H9 (cell line): ENCODE measurements around the gene PRPF4. TPM values are rescaled to one million over a fixed set of nuclear protein-coding genes. Genes with fewer than 3 reads are reported as not detected.
"Not testable (repeated sequence)": the region's sequence is repeated elsewhere in the genome, so short reads cannot be mapped to it uniquely, and the experiment has no call there.

ENCODE experiments used
- DNase-seq: peaks from one replicate; pipeline ENCODE4 v3.0.0-alpha.2; 2017
- H2AFZ ChIP-seq: one replicate; pipeline ENCODE4 v1.6.1; 2013; ENCODE audit warnings: mild to moderate bottlenecking, low read length, control low read depth, moderate library complexity
- H2AK5ac ChIP-seq: 2 replicates; pipeline ENCODE4 v1.6.1; 2013; ENCODE audit warnings: low read length, control low read depth, mixed read lengths; ENCODE audit not compliant: insufficient read length
- H2BK120ac ChIP-seq: one replicate; pipeline ENCODE4 v1.6.1; 2013; ENCODE audit warnings: low read depth, mild to moderate bottlenecking, low read length, control low read depth, inconsistent platforms; ENCODE audit not compliant: poor library complexity, severe bottlenecking
- H2BK12ac ChIP-seq: 2 replicates; pipeline ENCODE4 v1.6.1; 2013; ENCODE audit warnings: low read length, control low read depth, mixed read lengths, low read depth; ENCODE audit not compliant: insufficient read length
- H2BK15ac ChIP-seq: 2 replicates; pipeline ENCODE4 v1.6.1; 2013; ENCODE audit warnings: low read depth, low read length, control low read depth
- H2BK20ac ChIP-seq: one replicate; pipeline ENCODE4 v1.6.1; 2013; ENCODE audit warnings: low read depth, mild to moderate bottlenecking, low read length, control low read depth, inconsistent platforms; ENCODE audit not compliant: poor library complexity, severe bottlenecking
- H2BK5ac ChIP-seq: 2 replicates; pipeline ENCODE4 v1.6.1; 2013; ENCODE audit warnings: low read length, control low read depth, mixed read lengths; ENCODE audit not compliant: insufficient read length
- H3K14ac ChIP-seq: 2 replicates; pipeline ENCODE4 v1.6.1; 2013; ENCODE audit warnings: low read length, control low read depth; ENCODE audit not compliant: insufficient read depth
- H3K18ac ChIP-seq: 2 replicates; pipeline ENCODE4 v1.6.1; 2013; ENCODE audit warnings: low read depth, mild to moderate bottlenecking, mixed read lengths, low read length, control low read depth; ENCODE audit not compliant: insufficient read length
- H3K23ac ChIP-seq: 2 replicates; pipeline ENCODE4 v1.6.1; 2013; ENCODE audit warnings: low read length, control low read depth, mixed read lengths, low read depth; ENCODE audit not compliant: insufficient read length
- H3K23me2 ChIP-seq: 2 replicates; pipeline ENCODE4 v1.6.1; 2013; ENCODE audit warnings: low read depth, mild to moderate bottlenecking, mixed read lengths, low read length, control low read depth; ENCODE audit not compliant: insufficient read length, poor library complexity, severe bottlenecking
- H3K27ac ChIP-seq: 2 replicates; pipeline ENCODE4 v1.5.1; 2013; ENCODE audit warnings: low read length, control low read depth, mixed read lengths, low read depth; ENCODE audit not compliant: insufficient read length
- H3K27me3 ChIP-seq: 2 replicates; pipeline ENCODE4 v1.6.1; 2013; ENCODE audit warnings: low read length, control low read depth, inconsistent platforms; ENCODE audit not compliant: insufficient read depth
- H3K4ac ChIP-seq: 2 replicates; pipeline ENCODE4 v1.6.1; 2013; ENCODE audit warnings: low read depth, mild to moderate bottlenecking, control low read depth, inconsistent platforms, low read length, moderate library complexity
- H3K4me1 ChIP-seq: 2 replicates; pipeline ENCODE4 v1.6.1; 2013; ENCODE audit warnings: low read length, control low read depth, inconsistent platforms; ENCODE audit not compliant: insufficient read depth
- H3K4me2 ChIP-seq: 2 replicates; pipeline ENCODE4 v1.6.1; 2013; ENCODE audit warnings: low read length, control low read depth, mixed read lengths; ENCODE audit not compliant: insufficient read length, insufficient read depth
- H3K56ac ChIP-seq: 2 replicates; pipeline ENCODE4 v1.6.1; 2013; ENCODE audit warnings: low read depth, mild to moderate bottlenecking, mixed read lengths, low read length, control low read depth; ENCODE audit not compliant: insufficient read length
- H3K79me1 ChIP-seq: 2 replicates; pipeline ENCODE4 v1.6.1; 2013; ENCODE audit warnings: low read depth, mild to moderate bottlenecking, moderate library complexity, low read length, control low read depth, inconsistent platforms; ENCODE audit not compliant: insufficient read depth, poor library complexity, severe bottlenecking
- H3K79me2 ChIP-seq: 2 replicates; pipeline ENCODE4 v1.6.1; 2013; ENCODE audit warnings: low read length, control low read depth, inconsistent platforms; ENCODE audit not compliant: insufficient read depth
- H3K9ac ChIP-seq: 2 replicates; pipeline ENCODE4 v1.6.1; 2013; ENCODE audit warnings: low read length, control low read depth, mixed read lengths; ENCODE audit not compliant: insufficient read length; ENCODE audit errors: extremely low read depth
- H3K9me3 ChIP-seq: one replicate; pipeline ENCODE4 v1.6.1; 2013; ENCODE audit warnings: low read depth, low read length, inconsistent platforms; ENCODE audit not compliant: control insufficient read depth
- H3T11ph ChIP-seq: one replicate; pipeline ENCODE4 v1.6.1; 2013; ENCODE audit warnings: mild to moderate bottlenecking, low read length, control low read depth, inconsistent platforms
- H4K20me1 ChIP-seq: one replicate; pipeline ENCODE4 v1.6.1; 2013; ENCODE audit not compliant: control insufficient read depth, insufficient read length, insufficient read depth
- H4K5ac ChIP-seq: 2 replicates; pipeline ENCODE4 v1.6.1; 2013; ENCODE audit warnings: low read depth, mild to moderate bottlenecking, mixed read lengths, low read length, control low read depth; ENCODE audit not compliant: insufficient read length
- H4K8ac ChIP-seq: replicated peaks from 2 replicates; pipeline ENCODE4 v1.6.1; 2013; ENCODE audit warnings: low read length, control low read depth, mixed read lengths, low read depth; ENCODE audit not compliant: insufficient read length
- H4K91ac ChIP-seq: 2 replicates; pipeline ENCODE4 v1.6.1; 2013; ENCODE audit warnings: low read depth, mild to moderate bottlenecking, moderate library complexity, mixed read lengths, low read length, control low read depth; ENCODE audit not compliant: insufficient read length
- H3K27ac Mint-ChIP-seq, 3 experiments: 2 replicates in 2 of 3; 3 replicates in 1 of 3; pipeline ENCODE4 v1.8.0; 2020 to 2021; ENCODE audit warnings: mixed read lengths in 3 of 3, mild to moderate bottlenecking in 1 of 3, moderate library complexity in 1 of 3
- H3K27me3 Mint-ChIP-seq: 2 replicates; pipeline ENCODE4 v1.8.0; 2021; ENCODE audit warnings: low read depth, mild to moderate bottlenecking, moderate library complexity, mixed read lengths
- H3K36me3 Mint-ChIP-seq, 3 experiments: 2 replicates in 2 of 3; 3 replicates in 1 of 3; pipeline ENCODE4 v1.8.0; 2020 to 2021; ENCODE audit warnings: low read depth in 3 of 3, mixed read lengths in 3 of 3; ENCODE audit not compliant: insufficient read depth in 1 of 3
- H3K4me1 Mint-ChIP-seq, 2 experiments: 2 replicates each; pipeline ENCODE4 v1.8.0; 2020; ENCODE audit warnings: mixed read lengths in 2 of 2
- H3K4me3 Mint-ChIP-seq, 2 experiments: 2 replicates in 1 of 2; 3 replicates in 1 of 2; pipeline ENCODE4 v1.8.0; 2020 to 2021; ENCODE audit warnings: mild to moderate bottlenecking in 2 of 2, mixed read lengths in 2 of 2, moderate library complexity in 1 of 2
- H3K9me3 Mint-ChIP-seq, 2 experiments: 2 replicates in 1 of 2; 3 replicates in 1 of 2; pipeline ENCODE4 v1.8.0; 2020; ENCODE audit warnings: mild to moderate bottlenecking in 2 of 2, mixed read lengths in 2 of 2, moderate library complexity in 1 of 2
- CTCF ChIP-seq: fragments of 200-600 bp; sonication (generic); conservative IDR thresholded peaks from 3 replicates; pipeline ENCODE4 v1.8.0; 2021; ENCODE audit warnings: antibody characterized with exemption, mild to moderate bottlenecking
- WGBS: extraction: QIAGEN DNeasy Blood & Tissue Kit; methylation state at CpG from one replicate; pipeline ENCODE4 v1.1.7; 2013; ENCODE audit warnings: missing lambda C conversion rate, low lambda C conversion rate, mixed read lengths; ENCODE audit not compliant: insufficient read length; ENCODE audit errors: extremely low coverage; 5-methylcytosine and 5-hydroxymethylcytosine counted together
- total RNA-seq: library from RNA; stranded (reverse); gene quantifications from 2 replicates; pipeline ENCODE4 v1.2.1, GENCODE V29; 2021

Gene PRPF4
- total RNA-seq, 1 experiment from 2014 or later = 49.8 TPM

- Histone ChIP-seq H3T11ph (no peak overlapping the region), H4K91ac (no peak overlapping the region), H3K27me3 (no peaks in the 10 kb centered on the region), H4K20me1 (no peaks in the 10 kb centered on the region), H3K14ac (no peak overlapping the region), H2BK12ac (no peak overlapping the region), H3K18ac (no peak overlapping the region), H3K4ac (no peak overlapping the region), H3K4me1 (no peaks in the 10 kb centered on the region), H3K23me2 (no peaks in the 10 kb centered on the region), H2AFZ (no peak overlapping the region), H2BK120ac (no peak overlapping the region), H3K79me2 (no peaks in the 10 kb centered on the region), H3K56ac (no peak overlapping the region), H2AK5ac (no peak overlapping the region), H3K9me3 (no peaks in the 10 kb centered on the region), H3K23ac (no peak overlapping the region), H2BK15ac (no peak overlapping the region), H3K9ac (no peak overlapping the region), H3K27ac (no peak overlapping the region), H3K4me2 (no peak overlapping the region), H4K8ac (no peak overlapping the region), H4K5ac (no peak overlapping the region), H2BK20ac (no peak overlapping the region), H3K79me1 (no peaks in the 10 kb centered on the region), H2BK5ac (no peak overlapping the region)
- no peaks in the 10 kb centered on the region for H3K4me1 Mint-ChIP-seq
- no peak overlapping the region for H3K27ac Mint-ChIP-seq
- H3K36me3 Mint-ChIP-seq = peaks cover 18 to 51% (median 45%) of the 10 kb centered on the region in 3 experiments; a peak in 6 of 7 replicates
- TF ChIP-seq CTCF = no peak
- no peaks in the 10 kb centered on the region for H3K9me3 Mint-ChIP-seq
- no CpG with 5 or more reads among the region's 7 CpGs for WGBS
- no peak overlapping the region for H3K4me3 Mint-ChIP-seq
- no peaks in the 10 kb centered on the region; the same call in 1 of the 2 replicates for H3K27me3 Mint-ChIP-seq
- DNase-seq = no peak
Observed at GRCh38 chr9:113293285-113293878, 17.9 kb downstream of the PRPF4 start.

- H2BK15ac ChIP-seq, H3K27me3 ChIP-seq, H3K27ac Mint-ChIP-seq, H3K23me2 ChIP-seq, H3K4me3 Mint-ChIP-seq, H3K27ac ChIP-seq, H3T11ph ChIP-seq, H2AK5ac ChIP-seq, H2AFZ ChIP-seq, H3K4me2 ChIP-seq, H3K27me3 Mint-ChIP-seq, H2BK12ac ChIP-seq, H4K91ac ChIP-seq, H3K79me2 ChIP-seq, H2BK120ac ChIP-seq, H3K79me1 ChIP-seq, H2BK5ac ChIP-seq, H4K5ac ChIP-seq, H3K23ac ChIP-seq, H3K4ac ChIP-seq, H2BK20ac ChIP-seq, H3K9me3 ChIP-seq, H4K8ac ChIP-seq, H3K18ac ChIP-seq, H4K20me1 ChIP-seq, DNase-seq, H3K9ac ChIP-seq, H3K9me3 Mint-ChIP-seq, H3K56ac ChIP-seq, H3K4me1 Mint-ChIP-seq, H3K14ac ChIP-seq, H3K4me1 ChIP-seq: not testable (repeated sequence)
- no CpG with 5 or more reads among the region's 8 CpGs for WGBS
- peaks cover 4 to 23% (median 20%) of the 10 kb centered on the region in 3 experiments; a peak in 6 of 7 replicates for H3K36me3 Mint-ChIP-seq
Observed at GRCh38 chr9:113296247-113296646, 20.8 kb downstream of the PRPF4 start.
